Gastroesophageal sphincter (tissue), 3 donors: ENCODE measurements around the gene NMU.

ENCODE experiments used
- POLR2A ChIP-seq, 2 donors: fragments of 450-650 bp; IDR thresholded peaks; one replicate each; pipeline ENCODE4 v1.6.1; 2017; ENCODE audit warnings: antibody characterized with exemption in 2 of 2, mild to moderate bottlenecking in 2 of 2, moderate library complexity in 1 of 2
- POLR2AphosphoS5 ChIP-seq: sonication (generic); formaldehyde crosslinking; IDR thresholded peaks from one replicate; pipeline ENCODE4 v1.6.1; 2017; ENCODE audit warnings: antibody characterized with exemption
- TF ChIP-seq, protein P1 (sequence below), 4 experiments: fragments of 200-600 bp in 2 of 4; fragments of 450-650 bp in 2 of 4; sonication (generic) in 1 of 4; IDR thresholded peaks; one replicate each; pipeline ENCODE4 v1.5.1; 2017 to 2019; ENCODE audit warnings: antibody characterized with exemption in 4 of 4, mild to moderate bottlenecking in 2 of 4, moderate library complexity in 2 of 4

- no peak for TF ChIP-seq POLR2AphosphoS5
- TF ChIP-seq, protein P1, sequence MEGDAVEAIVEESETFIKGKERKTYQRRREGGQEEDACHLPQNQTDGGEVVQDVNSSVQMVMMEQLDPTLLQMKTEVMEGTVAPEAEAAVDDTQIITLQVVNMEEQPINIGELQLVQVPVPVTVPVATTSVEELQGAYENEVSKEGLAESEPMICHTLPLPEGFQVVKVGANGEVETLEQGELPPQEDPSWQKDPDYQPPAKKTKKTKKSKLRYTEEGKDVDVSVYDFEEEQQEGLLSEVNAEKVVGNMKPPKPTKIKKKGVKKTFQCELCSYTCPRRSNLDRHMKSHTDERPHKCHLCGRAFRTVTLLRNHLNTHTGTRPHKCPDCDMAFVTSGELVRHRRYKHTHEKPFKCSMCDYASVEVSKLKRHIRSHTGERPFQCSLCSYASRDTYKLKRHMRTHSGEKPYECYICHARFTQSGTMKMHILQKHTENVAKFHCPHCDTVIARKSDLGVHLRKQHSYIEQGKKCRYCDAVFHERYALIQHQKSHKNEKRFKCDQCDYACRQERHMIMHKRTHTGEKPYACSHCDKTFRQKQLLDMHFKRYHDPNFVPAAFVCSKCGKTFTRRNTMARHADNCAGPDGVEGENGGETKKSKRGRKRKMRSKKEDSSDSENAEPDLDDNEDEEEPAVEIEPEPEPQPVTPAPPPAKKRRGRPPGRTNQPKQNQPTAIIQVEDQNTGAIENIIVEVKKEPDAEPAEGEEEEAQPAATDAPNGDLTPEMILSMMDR (IDR thresholded peaks at IDR 0.05), result no peak
- no peak for TF ChIP-seq POLR2A (IDR thresholded peaks at IDR 0.05)
These were observed 14.4 kb upstream of the NMU start for GRCh38 chr4:55650483-55650882.
